RCC 7860 (cell line): ENCODE measurements around the gene FUBP3.
"Not testable (repeated sequence)": the region's sequence is repeated elsewhere in the genome, so short reads cannot be mapped to it uniquely, and the experiment has no call there.

Source experiments
- DNase-seq: peaks from one replicate; pipeline ENCODE4 v3.0.0-alpha.2; 2015; ENCODE audit warnings: low spot score
- FAIRE-seq: peaks from 2 replicates; lab custom pipeline; 2012; peaks lifted over from hg19 to GRCh38; lab: Jason Lieb, UNC

FUBP3 gene

DNA sequence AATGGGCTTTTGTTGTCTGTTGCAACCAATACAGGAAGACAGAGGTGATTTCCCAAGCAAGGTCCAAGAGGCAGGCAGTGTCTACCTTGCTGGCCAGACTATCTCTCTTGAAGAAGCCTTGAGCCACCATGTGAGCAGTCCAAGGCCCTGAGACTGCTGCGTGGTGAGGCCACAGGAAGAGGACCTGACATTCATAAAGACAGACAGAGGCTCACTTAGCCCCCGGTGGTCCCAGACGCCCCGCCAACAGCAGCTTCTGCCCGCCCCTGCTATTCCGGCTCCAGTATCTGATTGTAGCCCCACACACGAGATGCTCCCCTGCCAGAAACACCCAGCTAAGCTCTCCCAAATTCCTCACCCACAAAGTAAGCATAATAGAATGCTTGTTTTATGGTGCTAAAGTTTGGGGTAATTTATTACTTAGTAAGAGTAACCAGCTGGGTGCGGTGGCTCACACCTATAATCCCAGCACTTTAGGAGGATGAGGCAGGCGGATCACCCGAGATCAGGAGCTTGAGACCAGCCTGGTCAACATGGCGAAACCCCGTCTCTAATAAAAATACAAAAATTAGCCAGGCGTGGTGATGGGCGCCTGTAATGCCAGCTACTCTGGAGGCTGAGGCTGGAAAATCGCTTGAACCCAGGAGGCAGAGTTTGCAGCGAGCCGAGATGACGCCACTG, 22.8 kb upstream of the FUBP3 start:
- FAIRE-seq (no peak), DNase-seq (no peak)

- DNase-seq: no peak
- FAIRE-seq: no peak
Observed at GRCh38 chr9:130557077-130557468, 22.3 kb upstream of the FUBP3 start.

DNA sequence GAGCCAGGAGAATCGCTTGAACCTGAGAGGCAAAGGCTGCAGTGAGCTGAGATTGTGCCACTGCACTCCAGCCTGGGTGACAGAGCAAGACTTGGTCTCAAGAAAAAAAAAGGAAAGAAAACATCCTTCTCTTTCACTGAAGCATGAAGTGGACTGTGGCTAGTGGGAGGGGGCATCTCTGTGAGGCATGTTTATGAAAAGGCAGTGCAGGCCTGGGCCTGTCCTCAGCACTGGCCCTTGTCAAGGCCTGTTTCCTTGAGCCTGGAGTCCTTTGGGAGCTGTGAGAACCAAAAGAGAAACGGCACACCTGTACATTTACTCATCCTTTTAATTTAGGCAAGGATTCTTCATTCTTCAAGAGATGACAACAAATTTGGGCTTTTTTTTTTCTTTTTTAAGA, 18.3 kb upstream of the FUBP3 start:
- no peak for FAIRE-seq
- no peak for DNase-seq

GRCh38 chr9:130562525-130562924, 16.9 kb upstream of the FUBP3 start:
- not testable (repeated sequence) for FAIRE-seq, DNase-seq

GRCh38 chr9:130563797-130564196, 15.6 kb upstream of the FUBP3 start:
- FAIRE-seq (no peak), DNase-seq (no peak)

GRCh38 chr9:130565792-130566191, 13.6 kb upstream of the FUBP3 start:
- no peak for DNase-seq
- no peak for FAIRE-seq

- FAIRE-seq (peak; percentile 70), DNase-seq (peak; percentile 67)
Observed at GRCh38 chr9:130570208-130570607, 9.2 kb upstream of the FUBP3 start.

- no peak for DNase-seq
- no peak for FAIRE-seq
Observed at GRCh38 chr9:130575514-130575913, 3.9 kb upstream of the FUBP3 start.

- FAIRE-seq: no peak
- no peak for DNase-seq
Observed at GRCh38 chr9:130576176-130576575, 3.2 kb upstream of the FUBP3 start.

DNA sequence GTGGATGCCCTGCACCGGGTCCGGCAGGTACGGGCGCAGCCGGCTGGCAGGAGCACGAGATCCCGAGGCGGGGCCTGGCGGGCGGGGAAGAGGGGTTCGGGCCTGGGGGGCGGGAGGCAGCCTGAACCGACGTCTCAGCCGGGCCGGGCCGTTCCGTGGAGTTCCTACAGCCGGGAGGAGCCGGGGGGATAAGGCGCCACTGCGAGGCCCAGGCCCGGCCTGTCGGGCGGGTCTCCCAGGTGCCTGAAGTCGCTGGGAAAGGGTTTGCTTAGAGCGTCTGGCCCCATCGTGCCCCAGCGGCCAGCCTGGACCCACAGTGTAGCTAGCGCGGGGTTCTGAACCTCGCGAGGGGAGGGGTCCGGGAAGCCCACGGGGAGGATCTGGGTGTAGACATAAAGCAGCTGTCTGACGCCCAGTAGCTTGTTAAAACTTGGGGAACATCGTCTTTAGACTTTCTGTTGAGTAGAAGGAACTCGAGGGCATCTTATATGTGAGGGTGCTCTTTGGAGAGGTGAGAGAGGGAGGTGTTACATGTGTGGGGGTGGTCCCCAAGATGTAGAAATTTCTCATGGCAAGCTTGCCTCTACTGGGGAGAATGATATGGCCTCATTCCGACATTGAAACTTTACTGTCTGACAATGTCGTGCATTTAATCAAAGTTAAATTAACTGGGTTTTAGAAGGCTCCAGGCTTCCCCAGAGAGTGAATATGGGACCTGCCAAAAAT, 524 bp downstream of the FUBP3 start:
- FAIRE-seq: no peak

GRCh38 chr9:130581766-130582165, 2.4 kb downstream of the FUBP3 start:
- FAIRE-seq: no peak
- DNase-seq: no peak

More for the DNA sequence above, 524 bp downstream of the FUBP3 start:
- DNase-seq: no peak

DNA sequence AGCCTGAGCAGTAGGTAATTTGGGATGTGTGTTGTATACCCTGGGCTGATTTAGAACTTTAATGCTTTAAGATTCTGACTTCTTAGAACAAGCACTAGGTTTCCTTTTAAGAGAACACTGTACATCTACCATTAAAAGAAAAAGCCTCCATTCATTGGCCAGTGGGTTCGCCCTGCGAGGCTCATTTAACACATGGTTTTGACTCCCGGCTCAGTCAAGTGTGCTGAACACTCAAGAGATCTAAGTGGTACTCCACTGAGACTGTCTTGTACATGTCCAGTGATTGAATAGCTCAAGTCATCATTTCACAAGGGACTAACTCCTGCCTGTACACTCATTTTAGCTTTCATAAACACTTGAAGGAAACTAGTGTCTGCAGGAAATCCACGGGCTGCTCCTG, 3.9 kb downstream of the FUBP3 start:
- no peak for FAIRE-seq
- no peak for DNase-seq

DNA sequence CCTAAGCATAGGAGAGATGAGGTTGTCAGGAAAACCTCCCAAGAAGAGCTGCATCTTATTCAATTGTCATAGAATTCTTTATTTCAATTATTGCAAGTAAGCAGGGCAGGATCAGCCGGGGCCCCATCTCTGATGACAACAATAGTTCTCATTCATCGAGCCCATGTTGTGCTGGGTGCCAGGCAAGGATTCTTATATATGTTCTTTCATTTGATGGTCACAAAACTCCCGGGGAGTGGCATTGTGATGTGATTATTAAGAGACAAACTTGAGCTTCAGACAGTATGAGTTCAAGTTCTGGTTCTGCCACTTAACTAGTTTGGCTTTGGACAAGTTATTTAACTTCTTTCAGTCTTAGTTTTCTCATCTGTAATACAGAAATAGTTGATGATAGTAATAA, 8.5 kb downstream of the FUBP3 start:
- FAIRE-seq (no peak), DNase-seq (no peak)

DNA sequence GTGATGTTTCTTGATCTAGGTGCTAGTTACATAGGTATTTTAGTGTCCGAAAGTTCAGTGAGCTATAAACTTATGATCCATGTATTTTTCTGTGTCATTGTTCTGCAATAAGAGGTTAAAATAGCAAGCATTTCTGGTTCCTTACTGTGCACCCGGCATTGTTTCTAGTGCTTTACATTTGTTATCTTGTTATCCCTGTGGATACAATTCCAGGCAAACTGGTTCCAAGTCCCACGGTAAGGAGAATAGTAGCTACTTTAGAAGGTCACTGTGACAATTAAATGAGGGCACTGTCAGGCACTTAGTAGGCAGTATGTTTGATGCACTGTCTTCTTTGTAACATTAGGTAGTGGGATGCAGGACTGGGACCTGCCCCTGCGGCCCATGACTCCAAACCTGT, 9.0 kb downstream of the FUBP3 start:
- FAIRE-seq (no peak), DNase-seq (no peak)

- FAIRE-seq: no peak
- no peak for DNase-seq
Observed at GRCh38 chr9:130589754-130590153, 10.4 kb downstream of the FUBP3 start.

DNA sequence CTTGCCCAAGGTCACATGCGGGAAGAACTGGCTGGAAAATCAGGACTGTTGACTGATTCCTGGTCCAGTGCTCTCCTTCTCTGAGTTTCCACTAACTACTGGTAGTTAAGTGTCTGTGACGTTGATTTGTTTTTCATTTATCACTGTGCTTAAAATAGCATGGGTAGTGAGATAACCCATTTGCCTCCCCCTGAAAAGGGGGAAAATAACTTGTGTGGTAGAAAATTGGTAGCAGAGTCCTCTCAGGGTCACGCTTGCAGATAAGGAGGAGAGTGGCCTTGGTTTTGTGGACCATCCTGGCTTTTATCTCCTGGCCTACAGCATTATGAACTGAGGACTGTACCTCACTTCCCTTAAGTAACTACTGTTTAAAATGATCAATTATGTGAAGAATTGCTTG, 10.9 kb downstream of the FUBP3 start:
- DNase-seq (no peak), FAIRE-seq (no peak)

GRCh38 chr9:130593020-130593419, 13.6 kb downstream of the FUBP3 start:
- DNase-seq (no peak), FAIRE-seq (no peak)

- DNase-seq: no peak
- no peak for FAIRE-seq
Observed at GRCh38 chr9:130597228-130597627, 17.9 kb downstream of the FUBP3 start.

- FAIRE-seq (no peak), DNase-seq (no peak)
Observed at GRCh38 chr9:130598188-130598587, 18.8 kb downstream of the FUBP3 start.

- FAIRE-seq: no peak
- DNase-seq: no peak
Observed at GRCh38 chr9:130599625-130600024, 20.2 kb downstream of the FUBP3 start.

- no peak for FAIRE-seq
- no peak for DNase-seq
Observed at GRCh38 chr9:130601100-130601499, 21.7 kb downstream of the FUBP3 start.

DNA sequence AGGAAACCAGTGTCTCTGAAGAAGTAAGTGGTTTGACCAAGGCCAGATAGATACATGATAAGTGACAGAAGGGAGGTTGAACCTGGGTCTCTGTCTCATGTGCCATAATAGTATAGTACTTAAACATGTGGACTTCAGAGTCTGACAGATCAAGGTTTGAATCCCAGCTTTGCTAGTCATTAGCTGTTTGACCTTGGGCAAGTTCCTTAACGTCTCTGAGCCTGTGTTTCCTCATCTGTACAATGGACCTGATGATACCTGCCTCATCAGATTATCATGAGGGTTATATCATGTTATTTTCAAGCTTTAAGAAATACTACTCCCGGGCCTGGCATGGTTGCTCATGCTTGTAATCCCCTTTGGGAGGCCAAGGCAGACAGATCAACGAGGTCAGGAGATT, 24.9 kb downstream of the FUBP3 start:
- DNase-seq (no peak), FAIRE-seq (no peak)
